Activated naive CD8-positive, alpha-beta T cell (primary cell): Measurements from ENCODE around the gene RAB4B.
A peak's percentile ranks its signal among the peaks of the same experiment; 100 is the strongest.
"Not testable (repeated sequence)": the region's sequence is repeated elsewhere in the genome, so short reads cannot be mapped to it uniquely, and the experiment has no call there.

Experiments used
- H3K27ac Mint-ChIP-seq: one replicate; pipeline ENCODE4 v1.8.0; 2021; ENCODE audit warnings: mixed read lengths
- H3K27me3 Mint-ChIP-seq: one replicate; pipeline ENCODE4 v1.8.0; 2021; ENCODE audit warnings: mixed read lengths
- H3K36me3 Mint-ChIP-seq: one replicate; pipeline ENCODE4 v1.8.0; 2021; ENCODE audit warnings: mixed read lengths
- H3K4me1 Mint-ChIP-seq: one replicate; pipeline ENCODE4 v1.8.0; 2021; ENCODE audit warnings: low read depth, mixed read lengths
- H3K4me3 Mint-ChIP-seq: one replicate; pipeline ENCODE4 v1.8.0; 2021; ENCODE audit warnings: mild to moderate bottlenecking, mixed read lengths
- H3K9me3 Mint-ChIP-seq: one replicate; pipeline ENCODE4 v1.8.0; 2021; ENCODE audit warnings: low read depth, mixed read lengths

RAB4B gene

GRCh38 chr19:40777937-40778705 lies at the start of gene RAB4B:
Gene RAB4B, plus strand, starts transcription at chr19:40778247. Its CDS starts 129 bp downstream, at chr19:40778376.
- Mint-ChIP-seq H3K36me3 (peaks cover 7% of the 10 kb centered on the region), H3K27me3 (no peaks in the 10 kb centered on the region), H3K27ac (peak within 1 kb of the TSS; percentile 96), H3K4me3 (peak within 1 kb of the TSS; percentile 95), H3K9me3 (no peaks in the 10 kb centered on the region), H3K4me1 (peaks cover 43% of the 10 kb centered on the region)

GRCh38 chr19:40730065-40730464 lies 48.0 kb upstream of the RAB4B start:
- H3K4me1 Mint-ChIP-seq, result not testable (repeated sequence)
- peaks cover 22% of the 10 kb centered on the region for H3K36me3 Mint-ChIP-seq

GRCh38 chr19:40732304-40732703 lies 45.7 kb upstream of the RAB4B start:
- not testable (repeated sequence) for H3K4me3 Mint-ChIP-seq, H3K27ac Mint-ChIP-seq, H3K9me3 Mint-ChIP-seq, H3K4me1 Mint-ChIP-seq, H3K27me3 Mint-ChIP-seq
- H3K36me3 Mint-ChIP-seq, result peaks cover 20% of the 10 kb centered on the region

More at GRCh38 chr19:40730065-40730464, 48.0 kb upstream of the RAB4B start:
- H3K27me3 Mint-ChIP-seq, H3K4me3 Mint-ChIP-seq, H3K27ac Mint-ChIP-seq, H3K9me3 Mint-ChIP-seq: not testable (repeated sequence)

GRCh38 chr19:40733149-40733548 lies 44.9 kb upstream of the RAB4B start:
- H3K4me1 Mint-ChIP-seq, result no peaks in the 10 kb centered on the region
- H3K27ac Mint-ChIP-seq, result no peak overlapping the region
- peaks cover 21% of the 10 kb centered on the region for H3K36me3 Mint-ChIP-seq
- no peak overlapping the region for H3K4me3 Mint-ChIP-seq
- no peaks in the 10 kb centered on the region for H3K9me3 Mint-ChIP-seq
- H3K27me3 Mint-ChIP-seq, result no peaks in the 10 kb centered on the region

- Mint-ChIP-seq H3K27ac (no peak overlapping the region), H3K4me1 (no peaks in the 10 kb centered on the region), H3K36me3 (peaks cover 21% of the 10 kb centered on the region), H3K27me3 (no peaks in the 10 kb centered on the region), H3K9me3 (no peaks in the 10 kb centered on the region), H3K4me3 (no peak overlapping the region)
These were observed 42.9 kb upstream of the RAB4B start for GRCh38 chr19:40735013-40735771.

- no peak overlapping the region for H3K27ac Mint-ChIP-seq
- no peaks in the 10 kb centered on the region for H3K4me1 Mint-ChIP-seq
- no peaks in the 10 kb centered on the region for H3K9me3 Mint-ChIP-seq
- peaks cover 14% of the 10 kb centered on the region for H3K36me3 Mint-ChIP-seq
- H3K4me3 Mint-ChIP-seq, result no peak overlapping the region
- no peaks in the 10 kb centered on the region for H3K27me3 Mint-ChIP-seq
These were observed 41.4 kb upstream of the RAB4B start for GRCh38 chr19:40736661-40737060.

GRCh38 chr19:40737102-40737644 lies 40.9 kb upstream of the RAB4B start:
- no peaks in the 10 kb centered on the region for H3K27me3 Mint-ChIP-seq

GRCh38 chr19:40739030-40739839 lies 38.8 kb upstream of the RAB4B start:
- no peak overlapping the region for H3K27ac Mint-ChIP-seq
- H3K4me3 Mint-ChIP-seq, result no peak overlapping the region
- H3K36me3 Mint-ChIP-seq, result peaks cover 4% of the 10 kb centered on the region
- no peaks in the 10 kb centered on the region for H3K9me3 Mint-ChIP-seq
- no peaks in the 10 kb centered on the region for H3K27me3 Mint-ChIP-seq
- no peaks in the 10 kb centered on the region for H3K4me1 Mint-ChIP-seq

More at GRCh38 chr19:40737102-40737644, 40.9 kb upstream of the RAB4B start:
- H3K27ac Mint-ChIP-seq, result no peak overlapping the region
- H3K4me1 Mint-ChIP-seq, result no peaks in the 10 kb centered on the region
- H3K36me3 Mint-ChIP-seq, result peaks cover 14% of the 10 kb centered on the region
- no peaks in the 10 kb centered on the region for H3K9me3 Mint-ChIP-seq
- no peak overlapping the region for H3K4me3 Mint-ChIP-seq

GRCh38 chr19:40739871-40740703 lies 38.0 kb upstream of the RAB4B start:
- peaks cover 2% of the 10 kb centered on the region for H3K36me3 Mint-ChIP-seq
- H3K27me3 Mint-ChIP-seq, result no peaks in the 10 kb centered on the region
- H3K4me1 Mint-ChIP-seq, result no peaks in the 10 kb centered on the region
- H3K27ac Mint-ChIP-seq, result no peak overlapping the region
- H3K9me3 Mint-ChIP-seq, result no peaks in the 10 kb centered on the region
- no peak overlapping the region for H3K4me3 Mint-ChIP-seq

GRCh38 chr19:40740747-40741146 lies 37.3 kb upstream of the RAB4B start:
- H3K4me1 Mint-ChIP-seq, result no peaks in the 10 kb centered on the region
- no peaks in the 10 kb centered on the region for H3K27me3 Mint-ChIP-seq
- no peak overlapping the region for H3K4me3 Mint-ChIP-seq
- no peaks in the 10 kb centered on the region for H3K9me3 Mint-ChIP-seq
- no peak overlapping the region for H3K27ac Mint-ChIP-seq
- H3K36me3 Mint-ChIP-seq, result peaks cover 2% of the 10 kb centered on the region

GRCh38 chr19:40741527-40742390 lies 36.3 kb upstream of the RAB4B start:
- H3K36me3 Mint-ChIP-seq, result peaks cover 2% of the 10 kb centered on the region
- no peaks in the 10 kb centered on the region for H3K4me1 Mint-ChIP-seq
- H3K9me3 Mint-ChIP-seq, result no peaks in the 10 kb centered on the region
- no peaks in the 10 kb centered on the region for H3K27me3 Mint-ChIP-seq
- no peak overlapping the region for H3K27ac Mint-ChIP-seq
- no peak overlapping the region for H3K4me3 Mint-ChIP-seq

- H3K27me3 Mint-ChIP-seq, result no peaks in the 10 kb centered on the region
- H3K36me3 Mint-ChIP-seq, result peaks cover 2% of the 10 kb centered on the region
- H3K4me1 Mint-ChIP-seq, result no peaks in the 10 kb centered on the region
- no peak overlapping the region for H3K4me3 Mint-ChIP-seq
- no peak overlapping the region for H3K27ac Mint-ChIP-seq
- H3K9me3 Mint-ChIP-seq, result no peaks in the 10 kb centered on the region
These were observed 35.6 kb upstream of the RAB4B start for GRCh38 chr19:40742477-40742876.

- no peaks in the 10 kb centered on the region for H3K27me3 Mint-ChIP-seq
- no peaks in the 10 kb centered on the region for H3K9me3 Mint-ChIP-seq
- H3K27ac Mint-ChIP-seq, result no peak overlapping the region
- no peaks in the 10 kb centered on the region for H3K4me1 Mint-ChIP-seq
- no peaks in the 10 kb centered on the region for H3K36me3 Mint-ChIP-seq
- no peak overlapping the region for H3K4me3 Mint-ChIP-seq
These were observed 35.2 kb upstream of the RAB4B start for GRCh38 chr19:40742886-40743285.
